Measurements from ENCODE around the gene ALG11. TPM values are rescaled to one million over a fixed set of nuclear protein-coding genes. Genes with fewer than 3 reads are reported as not detected.

The ALG11 gene
- total RNA-seq, 1 donor from 2014 or later, result 28.0 TPM

DNA sequence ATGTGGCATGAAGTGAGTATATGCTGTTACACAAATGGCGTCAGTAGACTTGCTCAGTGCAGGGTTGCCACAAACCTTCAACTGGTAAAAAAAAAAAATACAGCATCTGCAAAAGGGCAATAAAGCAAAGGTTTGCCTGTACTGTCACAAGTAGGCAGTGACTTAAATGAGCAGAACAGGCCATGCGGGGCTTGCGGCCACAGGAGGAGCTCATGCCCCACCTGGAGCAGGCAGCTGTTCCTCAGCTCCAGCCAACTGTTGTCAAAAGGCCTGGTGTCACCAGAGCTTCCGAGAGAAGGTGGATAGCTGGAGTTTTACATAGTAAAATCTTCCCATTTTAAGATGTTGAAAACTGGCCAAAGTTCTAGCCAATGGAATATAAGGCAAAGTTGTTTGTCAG is 8.7 kb upstream of the ALG11 start:
- no peaks in the 10 kb centered on the region for H3K4me1 Mint-ChIP-seq
- no peaks in the 10 kb centered on the region for H3K36me3 Mint-ChIP-seq (ENCODE audit: low read depth)
- intact Hi-C loops (cut with micrococcal nuclease), result no loop called here
- no peak for DNase-seq
- H3K27ac Mint-ChIP-seq, result no peak overlapping the region
- no peak overlapping the region for H3K4me3 Mint-ChIP-seq
- no peaks in the 10 kb centered on the region for H3K9me3 Mint-ChIP-seq
- peaks cover 29% of the 10 kb centered on the region for H3K27me3 Mint-ChIP-seq

DNA sequence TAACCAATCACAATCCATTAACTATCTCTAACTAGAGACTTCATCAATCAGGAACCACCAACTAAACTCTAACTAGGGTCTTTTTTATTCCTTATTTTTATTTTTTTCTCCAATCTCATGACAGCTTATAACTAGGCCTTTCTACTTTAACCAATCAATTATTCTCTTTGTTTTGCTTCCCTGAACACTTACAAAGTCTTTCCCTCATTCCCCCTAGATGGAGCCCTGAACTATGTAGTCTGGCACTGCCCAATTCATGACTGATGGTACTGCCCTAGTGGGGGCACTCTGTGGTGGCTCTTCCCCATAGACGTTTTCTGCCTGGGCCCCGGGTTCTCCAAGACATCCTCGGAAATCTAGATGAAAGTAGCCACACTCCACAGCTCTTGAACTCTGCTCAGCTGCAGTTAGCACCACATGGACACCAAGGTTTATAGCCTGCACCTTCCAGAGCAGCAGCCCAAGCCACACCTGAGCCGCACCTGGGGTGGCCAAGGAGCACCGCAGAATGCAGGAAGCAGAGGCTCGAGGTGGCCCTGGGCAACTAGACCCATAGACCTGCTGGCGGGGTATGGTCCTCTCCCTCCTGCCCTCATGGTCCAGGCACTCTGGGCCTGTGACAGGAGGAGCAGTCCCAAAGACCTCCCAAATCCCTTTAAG is 7.6 kb upstream of the ALG11 start:
- Mint-ChIP-seq H3K36me3 (ENCODE audit: low read depth) (no peaks in the 10 kb centered on the region), H3K4me1 (no peaks in the 10 kb centered on the region), H3K27ac (no peak overlapping the region), H3K4me3 (no peak overlapping the region), H3K27me3 (peaks cover 35% of the 10 kb centered on the region), H3K9me3 (no peaks in the 10 kb centered on the region)
- no peak for DNase-seq
- intact Hi-C loops (cut with micrococcal nuclease), result no loop called here

DNA sequence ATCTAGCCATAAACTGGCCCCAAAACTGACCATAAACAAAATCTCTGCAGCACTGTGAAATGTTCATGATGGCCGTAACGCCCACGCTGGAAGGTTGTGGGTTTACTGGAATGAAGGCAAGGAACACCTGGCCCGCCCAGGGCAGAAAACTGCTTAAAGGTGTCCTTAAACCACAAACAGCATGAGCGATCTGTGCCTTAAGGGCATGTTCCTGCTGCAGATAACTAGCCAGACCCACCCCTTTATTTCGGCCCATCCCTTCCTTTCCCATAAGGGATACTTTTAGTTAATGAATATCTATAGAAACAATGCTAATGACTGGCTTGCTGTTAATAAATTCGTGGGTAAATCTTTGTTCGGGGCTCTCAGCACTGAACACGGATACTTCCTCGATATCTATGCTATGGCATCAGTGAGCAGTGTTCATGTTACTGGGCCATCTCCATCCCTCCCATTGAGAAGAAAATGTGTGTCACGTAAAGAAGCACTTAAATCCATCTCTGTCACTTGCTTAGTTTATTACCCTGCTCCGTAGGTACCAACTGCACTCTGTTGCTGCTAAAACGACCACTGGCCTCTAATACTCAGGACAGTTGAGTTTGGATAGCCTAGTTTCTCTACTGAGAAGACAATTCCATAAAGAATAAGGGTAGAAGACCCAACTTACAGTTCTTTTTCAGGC is 6.2 kb upstream of the ALG11 start:
- H3K4me3 Mint-ChIP-seq, result no peak overlapping the region
- peaks cover 2% of the 10 kb centered on the region for H3K4me1 Mint-ChIP-seq
- H3K27ac Mint-ChIP-seq, result no peak overlapping the region
- DNase-seq, result no peak
- intact Hi-C loops (cut with micrococcal nuclease), result no loop called here
- no peaks in the 10 kb centered on the region for H3K36me3 Mint-ChIP-seq (ENCODE audit: low read depth)
- peaks cover 44% of the 10 kb centered on the region for H3K27me3 Mint-ChIP-seq
- H3K9me3 Mint-ChIP-seq, result no peaks in the 10 kb centered on the region

- no peaks in the 10 kb centered on the region for H3K9me3 Mint-ChIP-seq
- H3K27me3 Mint-ChIP-seq, result peaks cover 44% of the 10 kb centered on the region
- intact Hi-C loops (cut with micrococcal nuclease), result no loop called here
- H3K4me1 Mint-ChIP-seq, result peaks cover 5% of the 10 kb centered on the region
- no peaks in the 10 kb centered on the region for H3K36me3 Mint-ChIP-seq (ENCODE audit: low read depth)
- no peak for DNase-seq
- H3K27ac Mint-ChIP-seq, result no peak overlapping the region
- no peak overlapping the region for H3K4me3 Mint-ChIP-seq
These were observed 5.5 kb upstream of the ALG11 start for GRCh38 chr13:52006523-52007245.

DNA sequence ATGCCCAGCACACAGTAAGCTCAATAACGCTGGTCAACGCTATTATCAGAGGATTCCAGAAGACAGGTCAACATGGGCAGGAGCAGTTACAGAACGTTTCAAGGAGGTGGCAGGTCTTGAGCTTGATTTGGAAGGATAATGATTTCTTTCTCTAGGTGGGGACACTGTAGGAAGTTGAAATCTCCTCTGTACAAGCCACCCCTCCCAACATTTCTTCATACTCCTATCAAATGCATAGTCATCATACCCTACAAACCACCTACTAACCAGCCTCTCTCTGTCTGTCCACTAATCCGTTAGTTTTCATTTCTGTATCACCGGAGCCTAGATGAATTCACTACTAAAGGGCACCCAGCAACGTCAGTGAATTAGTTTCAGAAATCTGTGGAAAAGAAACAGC is 2.3 kb upstream of the ALG11 start:
- intact Hi-C loops (cut with micrococcal nuclease), result loop anchor here (5.0 to 10.0 kb wide), 4 partner anchors 193 to 642 kb away; partner anchors contain the start of genes DHRS12, SUGT1 and WDFY2
- Mint-ChIP-seq H3K4me3 (peak overlapping the region; percentile 15), H3K4me1 (peaks cover 5% of the 10 kb centered on the region), H3K36me3 (ENCODE audit: low read depth) (no peaks in the 10 kb centered on the region), H3K9me3 (no peaks in the 10 kb centered on the region), H3K27ac (no peak overlapping the region), H3K27me3 (peaks cover 44% of the 10 kb centered on the region)
- DNase-seq, result no peak

- DNase-seq, result peak; percentile 73
- Mint-ChIP-seq H3K36me3 (ENCODE audit: low read depth) (peaks cover 5% of the 10 kb centered on the region), H3K9me3 (no peaks in the 10 kb centered on the region), H3K4me1 (peaks cover 8% of the 10 kb centered on the region), H3K27me3 (peaks cover 40% of the 10 kb centered on the region), H3K27ac (peak within 1 kb of the TSS; percentile 93), H3K4me3 (peak within 1 kb of the TSS; percentile 99)
- intact Hi-C loops (cut with micrococcal nuclease), result loop anchor here (5.0 to 10.0 kb wide), 4 partner anchors 194 to 641 kb away; partner anchors contain the start of genes DHRS12, SUGT1 and WDFY2
These were observed 1.1 kb upstream of the ALG11 start, which contains the start of gene ATP7B for GRCh38 chr13:52010890-52011631. Gene ATP7B, minus strand, starts transcription at chr13:52011450. Its CDS starts 113 bp downstream, at chr13:52011337.

GRCh38 chr13:52012512-52012836 is 276 bp downstream of the ALG11 start:
- H3K27ac Mint-ChIP-seq, result peak overlapping the region; percentile 93
- intact Hi-C loops (cut with micrococcal nuclease), result loop anchor here (1.0 to 10.0 kb wide), 10 partner anchors 115 to 640 kb away; partner anchors contain the start of genes CKAP2, DHRS12, INTS6 and SUGT1
- no peaks in the 10 kb centered on the region for H3K9me3 Mint-ChIP-seq
- peak overlapping the region; percentile 99 for H3K4me3 Mint-ChIP-seq
- peaks cover 32% of the 10 kb centered on the region for H3K27me3 Mint-ChIP-seq
- no peak for DNase-seq
- H3K4me1 Mint-ChIP-seq, result peaks cover 8% of the 10 kb centered on the region
- H3K36me3 Mint-ChIP-seq (ENCODE audit: low read depth), result peaks cover 8% of the 10 kb centered on the region

DNA sequence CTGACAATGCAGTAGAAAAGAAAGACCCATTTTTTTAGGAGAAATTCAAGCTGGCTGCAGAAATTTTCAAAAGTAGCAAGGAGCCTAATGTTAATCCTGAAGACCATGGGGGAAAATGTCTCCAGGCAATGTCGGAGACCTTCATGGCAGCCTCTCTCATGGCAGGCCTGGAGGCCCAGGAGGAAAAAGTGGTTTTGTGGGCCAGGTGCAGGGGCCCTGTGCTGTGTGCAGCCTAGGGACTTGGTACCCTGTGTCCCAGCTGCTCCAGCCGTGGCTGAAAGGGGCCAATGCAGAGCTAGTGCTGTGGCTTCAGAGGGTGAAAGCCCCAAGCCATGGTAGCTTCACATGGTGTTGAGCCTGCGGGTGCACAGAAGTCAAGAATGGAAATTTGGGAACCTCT is 4.1 kb downstream of the ALG11 start:
- H3K36me3 Mint-ChIP-seq (ENCODE audit: low read depth), result peaks cover 32% of the 10 kb centered on the region
- no peak overlapping the region for H3K4me3 Mint-ChIP-seq
- H3K27ac Mint-ChIP-seq, result no peak overlapping the region
- peaks cover 5% of the 10 kb centered on the region for H3K4me1 Mint-ChIP-seq
- no peaks in the 10 kb centered on the region for H3K9me3 Mint-ChIP-seq
- peaks cover under 1% of the 10 kb centered on the region for H3K27me3 Mint-ChIP-seq
- intact Hi-C loops (cut with micrococcal nuclease), result loop anchor here (10.0 kb wide), 1 partner anchor 431 kb away; the partner anchor contains the start of gene WDFY2
- no peak for DNase-seq

DNA sequence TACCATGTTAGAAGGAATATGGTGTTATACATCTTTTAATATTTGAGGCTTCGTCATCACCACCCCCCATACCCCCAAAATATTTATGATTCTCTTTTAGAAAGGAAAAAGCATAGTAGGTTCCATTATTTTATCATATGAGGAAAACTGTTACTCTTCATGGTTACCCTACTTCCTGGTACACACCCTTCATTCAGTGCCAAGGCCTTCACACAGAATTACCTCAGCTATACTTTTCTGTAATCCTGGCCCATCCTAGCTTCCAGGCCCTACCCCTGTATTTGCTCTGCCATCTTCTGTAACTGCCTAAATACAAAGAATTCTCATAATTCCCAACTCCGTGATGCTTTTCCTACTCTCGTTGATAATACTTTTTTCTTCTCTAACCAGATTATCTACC is 8.0 kb downstream of the ALG11 start:
- DNase-seq, result no peak
- Mint-ChIP-seq H3K27ac (no peak overlapping the region), H3K9me3 (no peaks in the 10 kb centered on the region), H3K4me3 (no peak overlapping the region), H3K27me3 (no peaks in the 10 kb centered on the region), H3K4me1 (peaks cover 5% of the 10 kb centered on the region), H3K36me3 (ENCODE audit: low read depth) (peaks cover 47% of the 10 kb centered on the region)
- intact Hi-C loops (cut with micrococcal nuclease), result no loop called here

GRCh38 chr13:52022356-52022755 is 10.2 kb downstream of the ALG11 start:
- intact Hi-C loops (cut with micrococcal nuclease), result no loop called here
- H3K27ac Mint-ChIP-seq, result no peak overlapping the region
- H3K4me3 Mint-ChIP-seq, result no peak overlapping the region
- DNase-seq, result no peak
- no peaks in the 10 kb centered on the region for H3K9me3 Mint-ChIP-seq
- H3K4me1 Mint-ChIP-seq, result peaks cover 8% of the 10 kb centered on the region
- peaks cover 59% of the 10 kb centered on the region for H3K36me3 Mint-ChIP-seq (ENCODE audit: low read depth)
- no peaks in the 10 kb centered on the region for H3K27me3 Mint-ChIP-seq

GRCh38 chr13:52024481-52024880 is 12.3 kb downstream of the ALG11 start, which contains the start of gene UTP14C:
Gene UTP14C, plus strand, starts transcription at chr13:52024691. Its CDS starts 4,114 bp downstream, at chr13:52028805.
- Mint-ChIP-seq H3K4me3 (no peak within 1 kb of the TSS), H3K27me3 (no peaks in the 10 kb centered on the region), H3K27ac (no peak within 1 kb of the TSS), H3K9me3 (no peaks in the 10 kb centered on the region), H3K4me1 (peaks cover 7% of the 10 kb centered on the region), H3K36me3 (ENCODE audit: low read depth) (peaks cover 65% of the 10 kb centered on the region)
- DNase-seq, result no peak
- intact Hi-C loops (cut with micrococcal nuclease), result no loop called here

GRCh38 chr13:52025475-52026245 is 13.5 kb downstream of the ALG11 start:
- H3K36me3 Mint-ChIP-seq (ENCODE audit: low read depth), result peaks cover 61% of the 10 kb centered on the region
- intact Hi-C loops (cut with micrococcal nuclease), result no loop called here
- H3K4me1 Mint-ChIP-seq, result peaks cover 5% of the 10 kb centered on the region
- DNase-seq, result no peak
- no peaks in the 10 kb centered on the region for H3K27me3 Mint-ChIP-seq
- H3K9me3 Mint-ChIP-seq, result no peaks in the 10 kb centered on the region
- H3K27ac Mint-ChIP-seq, result no peak overlapping the region
- no peak overlapping the region for H3K4me3 Mint-ChIP-seq

GRCh38 chr13:52026246-52026626 is 14.0 kb downstream of the ALG11 start:
- intact Hi-C loops (cut with micrococcal nuclease), result no loop called here
- Mint-ChIP-seq H3K4me3 (no peak overlapping the region), H3K36me3 (ENCODE audit: low read depth) (peaks cover 56% of the 10 kb centered on the region), H3K9me3 (no peaks in the 10 kb centered on the region), H3K27ac (no peak overlapping the region), H3K27me3 (no peaks in the 10 kb centered on the region), H3K4me1 (peaks cover 5% of the 10 kb centered on the region)
- DNase-seq, result no peak
